A673 (cell line): ENCODE measurements around the gene CTIF. TPM values are rescaled to one million over a fixed set of nuclear protein-coding genes. Genes with fewer than 3 reads are reported as not detected.

Experiments
- BruUV-seq: library from RNA; stranded (reverse); fragments of 400-500 nt; replicated peaks from 2 replicates; lab custom pipeline; 2021; lab: Mats Ljungman, UMichigan
- CTCF ChIA-PET: fragments of 300-600 bp; sonication (Branson Sonifier 250); formaldehyde crosslinking; loops from one replicate; lab custom pipeline; 2022; ENCODE audit warnings: antibody characterized with exemption; lab: Charles Lee
- POLR2A ChIA-PET: fragments of 300-600 bp; sonication (Branson Sonifier 250); formaldehyde crosslinking; loops from one replicate; lab custom pipeline; 2022; ENCODE audit warnings: antibody characterized with exemption; ENCODE audit not compliant: low non-redundant PET; lab: Charles Lee
- DNase-seq: peaks from one replicate; pipeline ENCODE4 v3.0.0-alpha.2; 2015; ENCODE audit warnings: low spot score
- H3K27ac ChIP-seq: fragments of 200-600 bp; sonication (generic); 2 replicates; pipeline ENCODE4 v1.5.1; 2016; ENCODE audit warnings: mixed run types, low read depth, mild to moderate bottlenecking, mixed read lengths, antibody characterized with exemption, low read length; ENCODE audit not compliant: poor library complexity, severe bottlenecking
- H3K27me3 ChIP-seq: fragments of 200-600 bp; sonication (generic); replicated peaks from 2 replicates; pipeline ENCODE4 v1.6.1; 2017; ENCODE audit warnings: mixed run types, low read depth, mild to moderate bottlenecking, mixed read lengths, antibody characterized with exemption, low read length; ENCODE audit not compliant: insufficient read depth, poor library complexity
- H3K36me3 ChIP-seq: fragments of 200-600 bp; sonication (generic); 2 replicates; pipeline ENCODE4 v1.6.1; 2016; ENCODE audit warnings: mixed run types, mild to moderate bottlenecking, mixed read lengths, antibody characterized with exemption, low read length; ENCODE audit not compliant: insufficient read depth, poor library complexity, severe bottlenecking
- H3K4me1 ChIP-seq: fragments of 200-600 bp; sonication (generic); 2 replicates; pipeline ENCODE4 v1.6.1; 2017; ENCODE audit warnings: mixed run types, mild to moderate bottlenecking, mixed read lengths, antibody characterized with exemption, low read length; ENCODE audit not compliant: insufficient read depth, poor library complexity, severe bottlenecking
- H3K4me3 ChIP-seq: fragments of 200-600 bp; sonication (generic); 2 replicates; pipeline ENCODE4 v1.5.1; 2016; ENCODE audit warnings: low read depth, mixed run types, mild to moderate bottlenecking, mixed read lengths, low read length; ENCODE audit not compliant: poor library complexity, severe bottlenecking
- H3K9me3 ChIP-seq: fragments of 200-600 bp; sonication (generic); 2 replicates; pipeline ENCODE4 v1.6.1; 2016; ENCODE audit warnings: mixed run types, low read depth, mild to moderate bottlenecking, mixed read lengths, antibody characterized with exemption, low read length; ENCODE audit not compliant: poor library complexity, severe bottlenecking
- EZH2 ChIP-seq: fragments of 200-600 bp; sonication (generic); IDR thresholded peaks from 2 replicates; pipeline ENCODE4 v1.6.1; 2017; ENCODE audit warnings: borderline replicate concordance, low read depth, mild to moderate bottlenecking, mixed read lengths, antibody characterized with exemption, low read length; ENCODE audit not compliant: poor library complexity, severe bottlenecking
- intact Hi-C: fragments of 100-400 bp; cut with micrococcal nuclease; formaldehyde crosslinking; loops from one replicate; pipeline ENCODE4 v1.10.0; 2022; ENCODE audit not compliant: unreplicated experiment
- total RNA-seq: library from RNA; stranded (reverse); gene quantifications from 2 replicates; pipeline ENCODE4 v1.2.3, GENCODE V29; 2021
- TF ChIP-seq, protein P1 (sequence below): fragments of 300-800, 200-600 bp; sonication (generic); conservative IDR thresholded peaks from 2 replicates; pipeline ENCODE4 v1.5.1; 2017; ENCODE audit warnings: low read depth, mild to moderate bottlenecking, antibody characterized with exemption, low read length, moderate library complexity, mixed read lengths

The CTIF gene
- total RNA-seq, 1 experiment from 2014 or later: 23.5 TPM

DNA sequence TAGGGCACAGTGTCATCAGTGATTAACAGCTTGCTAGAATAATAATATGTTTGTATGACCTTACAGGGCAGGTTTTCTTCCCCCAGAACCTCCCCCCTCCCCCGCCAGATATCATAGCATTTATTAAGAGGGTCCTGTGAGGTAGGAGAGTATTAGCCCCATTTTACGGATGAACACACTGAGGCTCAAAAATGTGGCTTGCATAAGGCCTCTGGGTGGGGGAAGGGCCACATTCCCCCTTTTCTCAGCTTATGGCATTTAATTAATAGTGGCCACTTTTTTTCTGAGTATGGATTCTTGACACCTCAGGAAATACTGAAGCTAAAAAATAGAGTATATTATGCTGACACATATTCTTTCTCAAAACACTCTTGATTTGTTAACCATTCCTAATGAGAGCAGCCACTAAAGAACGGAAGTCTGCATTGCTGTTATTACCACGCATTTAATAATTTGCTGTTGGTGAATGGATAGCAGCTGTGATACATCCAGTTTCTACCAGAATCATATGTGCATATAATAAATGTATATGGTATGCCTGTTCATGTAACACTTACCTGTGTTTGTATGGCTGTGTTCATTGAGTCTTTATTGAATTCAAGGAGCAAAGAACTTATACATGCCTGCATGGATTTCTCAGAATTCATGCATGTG is 3.0 kb downstream of the CTIF start:
- H3K27me3 ChIP-seq: no peaks in the 10 kb centered on the region
- no peak for DNase-seq
- TF ChIP-seq EZH2: no peak
- TF ChIP-seq, protein P1, sequence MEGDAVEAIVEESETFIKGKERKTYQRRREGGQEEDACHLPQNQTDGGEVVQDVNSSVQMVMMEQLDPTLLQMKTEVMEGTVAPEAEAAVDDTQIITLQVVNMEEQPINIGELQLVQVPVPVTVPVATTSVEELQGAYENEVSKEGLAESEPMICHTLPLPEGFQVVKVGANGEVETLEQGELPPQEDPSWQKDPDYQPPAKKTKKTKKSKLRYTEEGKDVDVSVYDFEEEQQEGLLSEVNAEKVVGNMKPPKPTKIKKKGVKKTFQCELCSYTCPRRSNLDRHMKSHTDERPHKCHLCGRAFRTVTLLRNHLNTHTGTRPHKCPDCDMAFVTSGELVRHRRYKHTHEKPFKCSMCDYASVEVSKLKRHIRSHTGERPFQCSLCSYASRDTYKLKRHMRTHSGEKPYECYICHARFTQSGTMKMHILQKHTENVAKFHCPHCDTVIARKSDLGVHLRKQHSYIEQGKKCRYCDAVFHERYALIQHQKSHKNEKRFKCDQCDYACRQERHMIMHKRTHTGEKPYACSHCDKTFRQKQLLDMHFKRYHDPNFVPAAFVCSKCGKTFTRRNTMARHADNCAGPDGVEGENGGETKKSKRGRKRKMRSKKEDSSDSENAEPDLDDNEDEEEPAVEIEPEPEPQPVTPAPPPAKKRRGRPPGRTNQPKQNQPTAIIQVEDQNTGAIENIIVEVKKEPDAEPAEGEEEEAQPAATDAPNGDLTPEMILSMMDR: no peak
- BruUV-seq: no TSS peak
- no peak overlapping the region for H3K27ac ChIP-seq
- H3K9me3 ChIP-seq: no peaks in the 10 kb centered on the region
- no peaks in the 10 kb centered on the region for H3K36me3 ChIP-seq
- POLR2A ChIA-PET: no interaction called here
- H3K4me1 ChIP-seq: peaks cover 18% of the 10 kb centered on the region
- intact Hi-C loops: no loop called here
- CTCF ChIA-PET: no interaction called here
- H3K4me3 ChIP-seq: no peak overlapping the region

DNA sequence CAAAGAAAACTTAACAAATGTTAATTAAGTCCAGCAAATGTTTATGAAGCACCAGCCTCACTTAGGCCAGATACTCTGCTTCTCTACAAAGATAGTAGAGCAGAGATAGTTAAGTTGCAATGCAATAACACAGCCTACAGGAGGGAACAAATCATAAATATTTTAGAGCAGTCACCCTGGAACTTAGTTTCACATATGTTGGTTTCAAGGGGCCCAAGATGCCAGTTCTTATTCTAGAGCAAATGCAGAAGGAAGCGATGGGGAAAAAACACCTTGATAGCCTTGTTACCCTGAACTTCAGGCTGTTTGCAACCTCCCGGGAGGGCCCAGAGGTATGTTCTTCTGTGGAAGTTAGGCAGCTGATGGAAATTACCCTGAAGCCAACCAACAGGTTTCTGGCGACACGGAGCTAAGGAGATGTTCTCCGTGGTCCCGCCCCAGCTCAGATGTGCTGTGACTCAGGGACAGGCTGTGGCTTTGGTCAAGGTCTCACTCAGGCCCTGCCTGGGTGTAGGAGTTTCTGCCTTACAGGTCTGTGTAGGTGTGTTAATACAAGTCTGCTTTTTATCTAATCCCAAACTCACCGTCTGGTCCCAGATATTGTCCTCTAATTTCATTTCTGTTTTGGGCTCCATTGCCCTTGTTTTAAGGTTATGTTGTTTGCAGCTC is 3.8 kb downstream of the CTIF start:
- DNase-seq: no peak
- no TSS peak for BruUV-seq
- no peaks in the 10 kb centered on the region for H3K27me3 ChIP-seq
- ChIA-PET POLR2A (no interaction called here), CTCF (no interaction called here)
- no peaks in the 10 kb centered on the region for H3K36me3 ChIP-seq
- intact Hi-C loops: no loop called here
- H3K4me1 ChIP-seq: peaks cover 26% of the 10 kb centered on the region
- no peaks in the 10 kb centered on the region for H3K9me3 ChIP-seq
- no peak overlapping the region for H3K27ac ChIP-seq
- TF ChIP-seq, protein P1: no peak
- no peak for TF ChIP-seq EZH2
- no peak overlapping the region for H3K4me3 ChIP-seq

DNA sequence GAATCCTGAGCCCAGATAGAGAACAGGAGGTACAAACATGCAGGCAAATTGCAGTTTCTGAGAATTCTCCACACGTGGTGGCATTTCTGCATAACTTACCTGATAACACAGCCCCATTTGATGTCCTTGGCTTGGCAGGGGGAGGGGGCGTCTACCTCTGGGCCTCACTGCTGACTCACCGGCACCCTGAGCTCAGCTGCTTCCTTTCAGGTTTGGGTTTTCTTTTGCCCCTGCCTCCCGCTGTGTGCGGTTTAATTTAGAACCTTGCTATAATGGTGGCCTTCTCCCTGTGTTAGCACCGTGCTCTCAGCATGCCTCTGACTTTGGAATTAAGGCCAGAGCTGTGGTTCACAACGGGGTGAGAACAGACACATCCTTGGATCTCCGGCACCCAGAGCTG is 4.4 kb downstream of the CTIF start:
- ChIA-PET POLR2A (no interaction called here), CTCF (no interaction called here)
- Histone ChIP-seq H3K9me3 (no peaks in the 10 kb centered on the region), H3K4me1 (peaks cover 32% of the 10 kb centered on the region), H3K27ac (no peak overlapping the region), H3K27me3 (no peaks in the 10 kb centered on the region), H3K4me3 (no peak overlapping the region), H3K36me3 (no peaks in the 10 kb centered on the region)
- intact Hi-C loops: no loop called here
- TF ChIP-seq, protein P1: no peak
- TF ChIP-seq EZH2: no peak
- no TSS peak for BruUV-seq
- DNase-seq: no peak
